NCI-H2081 (cell line): Measurements from ENCODE around the gene EFNB1.

Source experiments
- DNase-seq, 2 experiments: peaks; one replicate each; lab custom pipeline; 2025; lab: John Stamatoyannopoulos, UW

EFNB1 gene

GRCh38 chrX:68827848-68828624 is 785 bp upstream of the EFNB1 start:
- peak; percentile 31 to 62 for DNase-seq

DNA sequence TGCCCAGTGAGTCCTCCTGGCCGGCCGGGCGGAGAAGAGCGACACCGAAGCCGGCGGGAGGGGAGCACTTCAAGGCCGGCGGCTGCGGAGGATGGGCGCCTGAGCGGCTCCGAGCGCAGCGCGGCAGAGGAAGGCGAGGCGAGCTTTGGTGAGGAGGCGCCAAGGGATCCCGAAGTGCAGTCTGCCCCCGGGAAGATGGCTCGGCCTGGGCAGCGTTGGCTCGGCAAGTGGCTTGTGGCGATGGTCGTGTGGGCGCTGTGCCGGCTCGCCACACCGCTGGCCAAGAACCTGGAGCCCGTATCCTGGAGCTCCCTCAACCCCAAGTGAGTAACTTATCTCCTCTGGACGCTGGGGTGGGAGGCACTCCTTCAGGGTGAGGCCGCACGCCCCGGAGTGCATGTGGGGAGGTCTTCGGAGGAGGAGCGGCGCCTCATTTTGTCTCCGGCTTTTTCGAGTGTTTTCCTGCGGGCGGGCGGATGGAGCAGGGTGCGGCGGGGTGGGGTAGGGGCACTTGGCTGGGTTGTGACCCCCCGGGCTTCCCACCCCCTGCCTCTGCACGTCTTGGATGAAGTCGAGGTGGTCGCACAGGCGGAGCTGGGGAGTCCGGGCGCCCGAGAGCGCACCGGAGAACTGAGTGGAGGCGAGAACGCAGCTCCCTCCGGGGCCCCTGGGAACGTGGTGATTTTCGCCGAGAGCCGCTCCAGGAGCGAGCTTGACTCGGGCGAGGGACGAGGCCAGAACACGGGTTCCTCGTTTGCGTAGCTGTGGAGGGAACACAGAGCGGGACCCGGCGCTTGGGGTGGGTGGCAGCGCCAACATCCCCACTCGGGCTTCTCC is 979 bp downstream of the EFNB1 start:
- no peak for DNase-seq

GRCh38 chrX:68830419-68831404 is 1.9 kb downstream of the EFNB1 start:
- DNase-seq: no peak

DNA sequence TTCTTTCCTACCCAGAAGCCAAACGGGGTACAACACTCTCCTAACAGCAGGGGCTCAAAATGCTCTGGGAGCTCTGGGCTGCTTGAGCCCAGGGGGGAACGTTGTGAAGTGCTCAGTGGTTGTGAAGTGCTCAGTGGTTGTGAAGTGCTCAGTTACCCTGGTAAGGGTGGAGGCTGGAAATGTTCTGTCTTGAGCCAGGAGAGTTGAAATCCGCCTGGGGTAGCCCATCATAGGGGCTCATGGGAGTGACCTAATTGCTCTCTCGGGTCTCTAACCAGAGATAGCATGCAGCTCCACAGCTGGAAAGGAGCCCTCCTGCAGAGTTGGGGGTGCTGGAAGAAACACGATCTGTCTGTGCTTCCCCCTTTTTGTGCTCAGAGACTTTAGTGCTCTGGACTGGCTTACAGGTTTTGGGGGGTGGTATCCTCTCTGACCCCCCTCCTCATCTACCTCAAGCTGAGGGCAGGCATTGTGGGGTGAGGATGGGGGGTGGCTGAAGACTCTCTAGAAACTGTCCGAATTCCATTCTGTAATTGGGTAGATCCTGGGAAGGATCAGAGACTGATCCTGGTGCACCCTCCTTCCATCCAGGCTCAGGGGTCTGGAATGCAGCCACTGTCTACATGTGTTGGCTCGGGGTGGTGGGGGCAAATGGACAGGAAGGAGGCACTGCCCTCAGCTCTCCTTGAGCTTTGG is 2.7 kb downstream of the EFNB1 start:
- no peak for DNase-seq

- no peak for DNase-seq
These were observed 3.2 kb downstream of the EFNB1 start for GRCh38 chrX:68832101-68832416.

DNA sequence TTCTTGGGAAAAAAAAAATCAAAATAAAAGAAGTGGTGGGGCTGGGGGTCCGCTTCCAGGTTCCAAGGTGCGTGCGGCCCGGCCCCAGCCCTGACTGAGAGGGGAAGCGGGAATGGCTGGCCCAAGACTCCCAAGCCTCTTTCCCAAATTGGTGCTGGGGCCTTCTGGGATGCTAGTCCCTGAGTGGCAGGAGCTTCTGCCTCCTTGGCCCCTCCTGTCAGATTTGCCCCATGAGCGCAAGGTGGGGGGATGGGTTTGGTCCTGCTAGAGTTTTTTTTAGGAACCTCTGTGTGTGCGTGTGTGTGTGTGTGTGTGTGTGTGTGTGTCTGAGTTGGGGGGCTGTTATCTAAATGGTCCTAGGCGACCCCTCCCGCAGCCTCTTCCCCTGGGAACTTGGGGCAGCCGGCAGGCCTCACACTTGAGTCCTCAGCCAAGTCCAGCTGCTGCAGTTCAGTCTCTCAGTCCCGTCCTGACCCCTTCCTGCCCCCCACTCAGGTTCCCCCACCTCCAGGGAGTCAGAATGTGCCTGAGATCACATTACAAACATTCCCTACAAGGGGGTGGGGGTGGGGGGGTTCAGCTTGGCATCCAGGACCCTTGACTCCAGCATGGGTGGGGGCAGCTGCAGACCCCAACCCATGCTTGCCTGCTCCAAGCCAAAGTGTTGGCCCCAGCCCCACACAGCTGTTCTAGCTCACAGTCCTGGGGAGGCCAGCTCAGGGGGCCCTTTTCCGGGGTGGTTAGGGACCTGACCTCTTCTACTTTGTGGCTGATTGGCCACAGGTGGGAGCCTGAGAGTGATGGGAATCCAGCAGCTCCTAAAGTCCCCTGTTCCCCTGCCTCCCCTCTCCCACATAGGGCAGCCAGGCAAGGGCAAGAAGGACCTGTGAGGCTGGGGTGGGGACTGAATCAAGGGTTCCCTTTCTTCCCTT is 4.0 kb downstream of the EFNB1 start:
- DNase-seq: no peak

- DNase-seq: no peak
These were observed 4.6 kb downstream of the EFNB1 start for GRCh38 chrX:68833448-68833805.

- DNase-seq: no peak
These were observed 5.1 kb downstream of the EFNB1 start for GRCh38 chrX:68833855-68834331.

DNA sequence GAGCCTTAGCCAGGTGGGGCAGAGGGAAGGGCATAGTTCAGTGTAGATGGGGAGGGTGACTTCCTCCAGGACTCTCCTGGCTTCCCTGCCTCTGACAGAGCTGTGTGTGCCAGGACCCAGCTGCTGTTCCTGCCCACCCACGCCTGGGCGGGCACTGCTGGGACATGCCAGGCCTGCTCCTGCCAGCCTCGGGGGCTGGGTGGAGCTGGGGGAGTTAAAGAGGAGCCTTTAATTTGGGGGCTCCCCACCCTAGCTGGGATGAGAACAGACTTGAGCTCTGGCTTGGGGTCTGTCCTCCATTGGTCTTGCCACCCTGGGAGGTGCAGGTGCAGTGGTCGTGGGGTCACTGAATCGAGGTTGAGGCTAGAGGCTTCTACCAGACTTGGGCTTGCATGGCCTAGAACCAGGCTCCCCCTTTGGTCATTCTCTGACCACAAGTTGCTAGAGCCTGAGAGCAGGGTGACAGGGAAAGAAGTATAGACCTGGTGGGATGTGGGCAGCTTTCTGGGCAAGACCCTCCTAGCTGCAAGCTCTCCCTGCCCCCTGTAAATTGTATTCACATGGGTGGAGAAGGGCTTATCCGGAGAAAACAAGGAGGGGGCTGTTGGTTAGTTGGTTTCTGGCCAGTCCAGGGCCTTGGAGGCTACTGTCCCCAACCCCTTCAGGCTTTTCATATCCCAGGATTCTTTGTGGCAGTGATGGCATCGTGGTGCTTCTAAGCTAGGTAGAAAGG is 5.7 kb downstream of the EFNB1 start:
- DNase-seq: no peak

DNA sequence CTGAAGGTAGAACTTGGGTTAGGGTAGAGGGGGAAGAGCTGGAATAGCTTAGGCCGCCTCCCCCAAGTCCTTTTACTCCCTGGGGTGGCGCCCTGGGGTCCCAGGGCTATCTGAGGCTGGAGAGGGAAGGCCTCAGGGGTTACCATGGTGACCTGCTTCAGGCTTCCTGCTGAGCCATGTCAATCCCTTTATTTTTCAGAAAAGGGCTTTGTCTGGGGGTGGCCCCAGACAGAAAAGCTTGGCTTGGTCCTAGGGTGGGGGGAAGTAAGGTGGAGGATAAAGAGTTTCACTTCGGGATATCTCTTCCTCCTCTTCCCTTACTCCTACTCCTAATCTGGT is 6.3 kb downstream of the EFNB1 start:
- DNase-seq: no peak

- no peak for DNase-seq
These were observed 6.6 kb downstream of the EFNB1 start for GRCh38 chrX:68835468-68835867.

GRCh38 chrX:68837119-68837518 is 8.3 kb downstream of the EFNB1 start:
- no peak for DNase-seq

DNA sequence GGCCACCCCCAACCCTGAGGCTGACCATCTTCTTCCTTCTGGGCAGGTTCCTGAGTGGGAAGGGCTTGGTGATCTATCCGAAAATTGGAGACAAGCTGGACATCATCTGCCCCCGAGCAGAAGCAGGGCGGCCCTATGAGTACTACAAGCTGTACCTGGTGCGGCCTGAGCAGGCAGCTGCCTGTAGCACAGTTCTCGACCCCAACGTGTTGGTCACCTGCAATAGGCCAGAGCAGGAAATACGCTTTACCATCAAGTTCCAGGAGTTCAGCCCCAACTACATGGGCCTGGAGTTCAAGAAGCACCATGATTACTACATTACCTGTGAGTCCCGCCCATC is 9.7 kb downstream of the EFNB1 start:
- no peak for DNase-seq

- DNase-seq: no peak
These were observed 10.9 kb downstream of the EFNB1 start for GRCh38 chrX:68839771-68840170.

DNA sequence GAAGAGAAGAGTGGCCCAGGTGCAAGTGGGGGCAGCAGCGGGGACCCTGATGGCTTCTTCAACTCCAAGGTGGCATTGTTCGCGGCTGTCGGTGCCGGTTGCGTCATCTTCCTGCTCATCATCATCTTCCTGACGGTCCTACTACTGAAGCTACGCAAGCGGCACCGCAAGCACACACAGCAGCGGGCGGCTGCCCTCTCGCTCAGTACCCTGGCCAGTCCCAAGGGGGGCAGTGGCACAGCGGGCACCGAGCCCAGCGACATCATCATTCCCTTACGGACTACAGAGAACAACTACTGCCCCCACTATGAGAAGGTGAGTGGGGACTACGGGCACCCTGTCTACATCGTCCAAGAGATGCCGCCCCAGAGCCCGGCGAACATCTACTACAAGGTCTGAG is 11.4 kb downstream of the EFNB1 start:
- no peak for DNase-seq

- no peak for DNase-seq
These were observed 12.6 kb downstream of the EFNB1 start for GRCh38 chrX:68841251-68842049.

GRCh38 chrX:68842351-68842750 is 13.5 kb downstream of the EFNB1 start:
- DNase-seq: no peak

- no peak for DNase-seq
These were observed 14.2 kb downstream of the EFNB1 start for GRCh38 chrX:68842781-68843581.
